Measurements from ENCODE around the gene SEMA5A.

The SEMA5A gene

DNA sequence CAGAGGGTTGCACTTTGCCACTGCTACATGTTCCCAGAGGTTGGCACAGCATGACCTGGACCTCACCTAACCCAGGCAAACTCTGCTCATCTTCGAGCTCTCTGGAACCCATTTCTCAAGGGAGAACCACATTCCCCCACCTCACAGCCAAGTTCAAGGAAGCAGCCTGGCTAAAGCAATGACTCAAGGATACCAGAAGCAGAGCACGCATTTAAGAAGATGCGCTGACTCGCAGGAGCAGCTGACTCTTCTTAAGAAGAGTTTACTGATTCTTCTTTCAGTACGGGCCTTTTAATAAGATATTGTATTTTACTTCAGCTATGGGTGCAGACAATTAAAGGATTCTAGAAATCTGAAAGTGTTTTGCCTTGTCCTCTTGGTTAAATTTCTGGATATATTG, 4.1 kb upstream of the SEMA5A start:
- no peaks in the 10 kb centered on the region; a peak in 1 of 3 replicates for H3K36me3 ChIP-seq (ENCODE audit: control insufficient read depth in 2 of 2, insufficient read depth in 1 of 2, low read length in 2 of 2)
- TF ChIP-seq ZNF391 (tag by site-specific recombination; IDR thresholded peaks at IDR 0.05; ENCODE audit: borderline replicate concordance, low read depth) (no peak), ZNF211 (tag by site-specific recombination; IDR thresholded peaks at IDR 0.05; ENCODE audit: low read depth) (no peak), ZNF624 (tag by site-specific recombination; IDR thresholded peaks at IDR 0.05) (no peak), SCRT1 (tag by site-specific recombination; IDR thresholded peaks at IDR 0.05; ENCODE audit: borderline replicate concordance) (no peak)
- ChIA-PET CTCF (interaction anchor here (0.9 kb wide), 1 partner anchor 50 kb away, joined by 3 read pairs; no protein-coding TSS in a partner anchor), POLR2A (no interaction called here)
- H3K9me3 ChIP-seq (ENCODE audit: control insufficient read depth, insufficient read depth, low read depth, low read length), result no peaks in the 10 kb centered on the region
- H3K4me1 ChIP-seq (ENCODE audit: control insufficient read depth, insufficient read depth, low read length), result no peaks in the 10 kb centered on the region; the same call in 1 of the 2 replicates
- no peak overlapping the region for H3K4me3 ChIP-seq (ENCODE audit: low read depth, low read length)
- no peak overlapping the region for H3K27ac ChIP-seq (ENCODE audit: extremely low read depth, low read depth, low read length)

GRCh38 chr5:9547122-9547947, 1.5 kb upstream of the SEMA5A start:
- no peaks in the 10 kb centered on the region; a peak in 1 of 3 replicates for H3K36me3 ChIP-seq (ENCODE audit: control insufficient read depth in 2 of 2, insufficient read depth in 1 of 2, low read length in 2 of 2)
- no peaks in the 10 kb centered on the region for H3K9me3 ChIP-seq (ENCODE audit: control insufficient read depth, insufficient read depth, low read depth, low read length)
- H3K4me3 ChIP-seq (ENCODE audit: low read depth, low read length), result no peak overlapping the region
- TF ChIP-seq, protein P1, sequence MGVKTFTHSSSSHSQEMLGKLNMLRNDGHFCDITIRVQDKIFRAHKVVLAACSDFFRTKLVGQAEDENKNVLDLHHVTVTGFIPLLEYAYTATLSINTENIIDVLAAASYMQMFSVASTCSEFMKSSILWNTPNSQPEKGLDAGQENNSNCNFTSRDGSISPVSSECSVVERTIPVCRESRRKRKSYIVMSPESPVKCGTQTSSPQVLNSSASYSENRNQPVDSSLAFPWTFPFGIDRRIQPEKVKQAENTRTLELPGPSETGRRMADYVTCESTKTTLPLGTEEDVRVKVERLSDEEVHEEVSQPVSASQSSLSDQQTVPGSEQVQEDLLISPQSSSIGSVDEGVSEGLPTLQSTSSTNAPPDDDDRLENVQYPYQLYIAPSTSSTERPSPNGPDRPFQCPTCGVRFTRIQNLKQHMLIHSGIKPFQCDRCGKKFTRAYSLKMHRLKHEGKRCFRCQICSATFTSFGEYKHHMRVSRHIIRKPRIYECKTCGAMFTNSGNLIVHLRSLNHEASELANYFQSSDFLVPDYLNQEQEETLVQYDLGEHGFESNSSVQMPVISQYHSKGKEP (tag by site-specific recombination; IDR thresholded peaks at IDR 0.05), result no peak
- TF ChIP-seq ZFP69B (tag by site-specific recombination; IDR thresholded peaks at IDR 0.05) (no peak), KLF16 (tag by site-specific recombination; IDR thresholded peaks at IDR 0.05) (no peak), SETDB1 (IDR thresholded peaks at IDR 0.05; ENCODE audit: insufficient read length, low read length) (no peak)
- H3K4me1 ChIP-seq (ENCODE audit: control insufficient read depth, insufficient read depth, low read length), result no peaks in the 10 kb centered on the region; the same call in 1 of the 2 replicates
- POLR2A ChIA-PET, result no interaction called here
- no peak overlapping the region for H3K27ac ChIP-seq (ENCODE audit: extremely low read depth, low read depth, low read length)
- CTCF ChIA-PET, result interaction anchor here (0.8 kb wide), 1 partner anchor 198 kb away, joined by 3 read pairs; no protein-coding TSS in a partner anchor

DNA sequence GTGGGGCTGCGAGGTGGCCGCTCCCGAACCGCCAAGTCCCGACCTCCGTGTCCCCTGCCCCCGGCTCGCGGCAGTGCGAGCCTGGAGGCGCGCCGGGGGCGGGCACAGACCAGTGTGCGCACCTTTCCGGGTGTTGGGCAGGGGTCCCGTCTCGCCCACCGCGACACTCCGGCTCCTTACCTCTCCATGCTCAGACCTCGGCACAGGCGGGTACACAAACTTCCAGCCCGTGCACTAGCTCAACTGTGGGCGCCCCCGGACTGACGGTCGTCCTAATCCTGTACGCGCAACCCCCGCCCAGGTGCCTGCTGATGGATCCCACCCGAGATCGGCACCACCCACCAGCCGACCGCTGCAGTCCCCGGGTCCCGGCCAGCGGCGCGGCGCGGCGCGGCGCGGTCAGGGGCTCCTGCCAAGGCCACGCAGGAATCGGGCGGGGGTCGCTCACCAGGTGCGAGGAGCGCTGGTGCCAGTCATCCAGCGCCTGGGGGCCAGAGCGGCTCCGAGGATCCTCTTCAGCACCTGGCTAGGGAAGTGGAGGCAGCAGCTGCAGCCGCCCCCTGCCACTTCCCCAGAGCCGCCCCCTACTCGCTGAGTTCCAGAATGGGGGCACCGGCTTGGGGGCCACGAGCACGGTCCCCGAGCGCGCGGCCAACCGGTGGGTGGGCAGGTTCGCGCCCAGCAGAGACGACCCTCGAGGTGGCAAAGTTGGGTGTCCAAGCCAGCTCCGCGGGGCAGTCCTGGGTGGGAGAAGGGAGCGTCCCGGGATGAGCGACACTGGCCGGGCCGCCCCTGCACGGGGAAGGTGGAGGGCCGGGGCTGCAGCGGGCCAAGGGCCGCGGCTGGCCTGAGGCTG, 511 bp downstream of the SEMA5A start:
- H3K9me3 ChIP-seq (ENCODE audit: control insufficient read depth, insufficient read depth, low read depth, low read length), result no peaks in the 10 kb centered on the region
- TF ChIP-seq ZNF19 (tag by site-specific recombination; IDR thresholded peaks at IDR 0.05; ENCODE audit: low read depth), result no peak
- TF ChIP-seq ZNF777 (tag by site-specific recombination; IDR thresholded peaks at IDR 0.05; ENCODE audit: borderline replicate concordance), result no peak
- no peak for TF ChIP-seq ZNF664 (tag by site-specific recombination; IDR thresholded peaks at IDR 0.05)
- TF ChIP-seq PBX3 (CRISPR knock-in tag; IDR thresholded peaks at IDR 0.05), result peak; percentile 13; the same call in 1 of the 2 replicates
- peak overlapping the region; percentile 66 for H3K4me3 ChIP-seq (ENCODE audit: low read depth, low read length)
- ChIA-PET CTCF (interaction anchor here (0.6 to 1.6 kb wide), 6 partner anchors 11 to 689 kb away, joined by 4 to 11 read pairs (median 4); no protein-coding TSS in a partner anchor), POLR2A (no interaction called here)
- H3K27ac ChIP-seq (ENCODE audit: extremely low read depth, low read depth, low read length), result peak overlapping the region; percentile 62; the same call in 1 of the 2 replicates
- no peaks in the 10 kb centered on the region; a peak in 1 of 3 replicates for H3K36me3 ChIP-seq (ENCODE audit: control insufficient read depth in 2 of 2, insufficient read depth in 1 of 2, low read length in 2 of 2)
- no peaks in the 10 kb centered on the region; the same call in 1 of the 2 replicates for H3K4me1 ChIP-seq (ENCODE audit: control insufficient read depth, insufficient read depth, low read length)
